Sigmoid colon (tissue), 4 donors: ENCODE data around the gene NRXN3.

Experiments used
- CTCF ChIP-seq, 4 experiments: fragments of 450-650 bp in 3 of 4; fragments of 200-600 bp in 1 of 4; IDR thresholded peaks; one replicate each; pipeline ENCODE4 v1.5.1; 2016 to 2019; ENCODE audit warnings: antibody characterized with exemption in 4 of 4, mild to moderate bottlenecking in 3 of 4, moderate library complexity in 2 of 4
- EP300 ChIP-seq, 4 donors: sonication (generic); formaldehyde crosslinking; IDR thresholded peaks; one replicate each; pipeline ENCODE4 v1.6.1; 2017; ENCODE audit warnings: antibody characterized with exemption in 4 of 4
- POLR2A ChIP-seq, 2 donors: fragments of 450-650 bp; IDR thresholded peaks; one replicate each; pipeline ENCODE4 v1.6.1; 2016; ENCODE audit warnings: antibody characterized with exemption in 2 of 2, mild to moderate bottlenecking in 2 of 2, moderate library complexity in 2 of 2
- POLR2AphosphoS5 ChIP-seq, 4 donors: sonication (generic); formaldehyde crosslinking; IDR thresholded peaks; one replicate each; pipeline ENCODE4 v1.6.1; 2017; ENCODE audit warnings: antibody characterized with exemption in 4 of 4

GRCh38 chr14:79420725-79421124 lies 1250.6 kb downstream of the NRXN3 start:
- TF ChIP-seq CTCF (IDR thresholded peaks at IDR 0.05) (no peak), POLR2A (IDR thresholded peaks at IDR 0.05) (no peak), POLR2AphosphoS5 (IDR thresholded peaks at IDR 0.05) (no peak), EP300 (IDR thresholded peaks at IDR 0.05) (no peak)
